Activated naive CD4-positive, alpha-beta T cell treated with anti-CD3 and anti-CD28 coated beads, Interleukin-2, amount 50 U/mL, for 24 hours (primary cell): ENCODE measurements around the gene SLC7A1.

Experiments
- H3K27ac Mint-ChIP-seq: one replicate; pipeline ENCODE4 v1.8.0; 2021; ENCODE audit warnings: mild to moderate bottlenecking, mixed read lengths
- H3K27me3 Mint-ChIP-seq: one replicate; pipeline ENCODE4 v1.8.0; 2021; ENCODE audit warnings: mixed read lengths
- H3K36me3 Mint-ChIP-seq: one replicate; pipeline ENCODE4 v1.8.0; 2021; ENCODE audit warnings: mixed read lengths
- H3K4me1 Mint-ChIP-seq: one replicate; pipeline ENCODE4 v1.8.0; 2021; ENCODE audit warnings: mixed read lengths
- H3K4me3 Mint-ChIP-seq: one replicate; pipeline ENCODE4 v1.8.0; 2021; ENCODE audit warnings: mild to moderate bottlenecking, mixed read lengths
- H3K9me3 Mint-ChIP-seq: one replicate; pipeline ENCODE4 v1.8.0; 2021; ENCODE audit warnings: mixed read lengths

Gene SLC7A1

GRCh38 chr13:29484796-29485195, 110.7 kb downstream of the SLC7A1 start:
- Mint-ChIP-seq H3K4me3 (no peak overlapping the region), H3K9me3 (no peaks in the 10 kb centered on the region), H3K4me1 (no peaks in the 10 kb centered on the region), H3K27me3 (peaks cover 2% of the 10 kb centered on the region), H3K36me3 (no peaks in the 10 kb centered on the region), H3K27ac (no peak overlapping the region)

- Mint-ChIP-seq H3K4me1 (no peaks in the 10 kb centered on the region), H3K36me3 (no peaks in the 10 kb centered on the region), H3K27ac (no peak overlapping the region), H3K9me3 (no peaks in the 10 kb centered on the region), H3K27me3 (peaks cover 2% of the 10 kb centered on the region), H3K4me3 (no peak overlapping the region)
These were observed 111.3 kb downstream of the SLC7A1 start for GRCh38 chr13:29484236-29484635.

GRCh38 chr13:29483623-29484022, 111.9 kb downstream of the SLC7A1 start:
- H3K4me3 Mint-ChIP-seq, result no peak overlapping the region
- peaks cover 1% of the 10 kb centered on the region for H3K27me3 Mint-ChIP-seq
- H3K36me3 Mint-ChIP-seq, result no peaks in the 10 kb centered on the region
- H3K27ac Mint-ChIP-seq, result no peak overlapping the region
- no peaks in the 10 kb centered on the region for H3K9me3 Mint-ChIP-seq
- H3K4me1 Mint-ChIP-seq, result no peaks in the 10 kb centered on the region

GRCh38 chr13:29483211-29483610, 112.3 kb downstream of the SLC7A1 start:
- H3K9me3 Mint-ChIP-seq, result no peaks in the 10 kb centered on the region
- H3K4me3 Mint-ChIP-seq, result no peak overlapping the region
- H3K27ac Mint-ChIP-seq, result no peak overlapping the region
- no peaks in the 10 kb centered on the region for H3K4me1 Mint-ChIP-seq
- no peaks in the 10 kb centered on the region for H3K36me3 Mint-ChIP-seq
- no peaks in the 10 kb centered on the region for H3K27me3 Mint-ChIP-seq

- Mint-ChIP-seq H3K27ac (no peak overlapping the region), H3K9me3 (no peaks in the 10 kb centered on the region), H3K27me3 (peaks cover 2% of the 10 kb centered on the region)
These were observed 113.0 kb downstream of the SLC7A1 start for GRCh38 chr13:29482504-29482903.

GRCh38 chr13:29481603-29482002, 113.9 kb downstream of the SLC7A1 start:
- H3K27ac Mint-ChIP-seq, result no peak overlapping the region
- no peak overlapping the region for H3K4me3 Mint-ChIP-seq

More at GRCh38 chr13:29482504-29482903, 113.0 kb downstream of the SLC7A1 start:
- H3K4me3 Mint-ChIP-seq, result no peak overlapping the region
- H3K4me1 Mint-ChIP-seq, result no peaks in the 10 kb centered on the region
- no peaks in the 10 kb centered on the region for H3K36me3 Mint-ChIP-seq

GRCh38 chr13:29480893-29481525, 114.5 kb downstream of the SLC7A1 start:
- Mint-ChIP-seq H3K27ac (no peak overlapping the region), H3K4me1 (no peaks in the 10 kb centered on the region), H3K36me3 (no peaks in the 10 kb centered on the region)

More at GRCh38 chr13:29481603-29482002, 113.9 kb downstream of the SLC7A1 start:
- H3K9me3 Mint-ChIP-seq, result no peaks in the 10 kb centered on the region
- H3K27me3 Mint-ChIP-seq, result peaks cover 4% of the 10 kb centered on the region
- no peaks in the 10 kb centered on the region for H3K4me1 Mint-ChIP-seq
- H3K36me3 Mint-ChIP-seq, result no peaks in the 10 kb centered on the region

GRCh38 chr13:29479716-29480492, 115.6 kb downstream of the SLC7A1 start:
- peaks cover 4% of the 10 kb centered on the region for H3K27me3 Mint-ChIP-seq
- no peak overlapping the region for H3K4me3 Mint-ChIP-seq
- no peaks in the 10 kb centered on the region for H3K36me3 Mint-ChIP-seq
- H3K9me3 Mint-ChIP-seq, result no peaks in the 10 kb centered on the region
- no peaks in the 10 kb centered on the region for H3K4me1 Mint-ChIP-seq
- H3K27ac Mint-ChIP-seq, result no peak overlapping the region

More at GRCh38 chr13:29480893-29481525, 114.5 kb downstream of the SLC7A1 start:
- peaks cover 4% of the 10 kb centered on the region for H3K27me3 Mint-ChIP-seq
- no peak overlapping the region for H3K4me3 Mint-ChIP-seq
- H3K9me3 Mint-ChIP-seq, result no peaks in the 10 kb centered on the region

GRCh38 chr13:29476046-29476445, 119.4 kb downstream of the SLC7A1 start:
- H3K36me3 Mint-ChIP-seq, result no peaks in the 10 kb centered on the region
- no peaks in the 10 kb centered on the region for H3K9me3 Mint-ChIP-seq
- no peak overlapping the region for H3K27ac Mint-ChIP-seq
- no peaks in the 10 kb centered on the region for H3K4me1 Mint-ChIP-seq
- peaks cover 4% of the 10 kb centered on the region for H3K27me3 Mint-ChIP-seq
- no peak overlapping the region for H3K4me3 Mint-ChIP-seq

- no peaks in the 10 kb centered on the region for H3K9me3 Mint-ChIP-seq
- H3K4me1 Mint-ChIP-seq, result no peaks in the 10 kb centered on the region
- H3K36me3 Mint-ChIP-seq, result no peaks in the 10 kb centered on the region
- H3K27me3 Mint-ChIP-seq, result peaks cover 4% of the 10 kb centered on the region
- H3K27ac Mint-ChIP-seq, result no peak overlapping the region
- H3K4me3 Mint-ChIP-seq, result no peak overlapping the region
These were observed 120.5 kb downstream of the SLC7A1 start for GRCh38 chr13:29474991-29475390.

- Mint-ChIP-seq H3K27me3 (peaks cover 4% of the 10 kb centered on the region), H3K9me3 (no peaks in the 10 kb centered on the region), H3K4me1 (no peaks in the 10 kb centered on the region), H3K27ac (no peak overlapping the region), H3K4me3 (no peak overlapping the region), H3K36me3 (no peaks in the 10 kb centered on the region)
These were observed 122.3 kb downstream of the SLC7A1 start for GRCh38 chr13:29473166-29473565.

- Mint-ChIP-seq H3K4me3 (no peak overlapping the region), H3K4me1 (no peaks in the 10 kb centered on the region), H3K27me3 (peaks cover 2% of the 10 kb centered on the region), H3K27ac (no peak overlapping the region), H3K36me3 (no peaks in the 10 kb centered on the region), H3K9me3 (no peaks in the 10 kb centered on the region)
These were observed 123.0 kb downstream of the SLC7A1 start for GRCh38 chr13:29472332-29472961.

GRCh38 chr13:29471551-29471950, 123.9 kb downstream of the SLC7A1 start:
- Mint-ChIP-seq H3K36me3 (no peaks in the 10 kb centered on the region), H3K27me3 (no peaks in the 10 kb centered on the region), H3K27ac (no peak overlapping the region), H3K4me1 (no peaks in the 10 kb centered on the region), H3K4me3 (no peak overlapping the region), H3K9me3 (no peaks in the 10 kb centered on the region)

- Mint-ChIP-seq H3K27me3 (peaks cover 2% of the 10 kb centered on the region), H3K4me1 (no peaks in the 10 kb centered on the region), H3K4me3 (no peak overlapping the region), H3K36me3 (no peaks in the 10 kb centered on the region), H3K27ac (no peak overlapping the region), H3K9me3 (no peaks in the 10 kb centered on the region)
These were observed 129.7 kb downstream of the SLC7A1 start for GRCh38 chr13:29465741-29466293.

- Mint-ChIP-seq H3K4me3 (no peak overlapping the region), H3K27me3 (peaks cover 4% of the 10 kb centered on the region), H3K27ac (no peak overlapping the region), H3K9me3 (no peaks in the 10 kb centered on the region), H3K4me1 (no peaks in the 10 kb centered on the region), H3K36me3 (no peaks in the 10 kb centered on the region)
These were observed 131.3 kb downstream of the SLC7A1 start for GRCh38 chr13:29464105-29464679.
